ENCODE data around the gene RAB3GAP2.
A peak's percentile ranks its signal among the peaks of the same experiment; 100 is the strongest.
"Not testable (repeated sequence)": the region's sequence is repeated elsewhere in the genome, so short reads cannot be mapped to it uniquely, and the experiment has no call there.

The RAB3GAP2 gene

DNA sequence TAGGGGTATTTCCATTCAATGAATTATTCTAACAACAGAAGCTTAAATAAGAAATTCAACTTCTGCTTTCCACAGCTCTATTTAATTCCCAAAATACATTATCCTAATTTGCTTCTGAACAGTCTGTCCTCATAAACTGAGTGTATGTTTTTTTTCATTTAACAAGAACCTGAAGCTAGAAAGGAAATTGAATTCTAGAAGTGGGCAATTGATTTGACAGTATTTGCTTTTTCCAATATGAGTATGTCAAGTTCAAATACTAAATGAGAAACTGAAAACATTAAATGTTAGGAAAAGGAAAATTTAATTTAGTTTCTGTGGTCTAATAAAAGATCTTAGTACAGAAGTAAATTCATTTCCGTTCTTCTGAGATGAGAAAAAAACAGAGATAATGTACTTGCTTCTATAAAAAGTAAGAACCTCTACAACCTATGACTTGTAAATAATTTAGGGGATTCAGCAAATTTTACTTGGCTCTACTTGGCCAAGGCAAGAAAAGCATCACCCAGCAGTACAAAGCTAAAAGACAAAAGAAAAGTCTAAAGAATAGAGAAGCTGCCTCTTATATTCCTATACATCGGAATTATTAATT lies 31.1 kb downstream of the RAB3GAP2 start:
- DNase-seq (ENCODE audit: low read depth in 2 of 3, low spot score in 1 of 3), result no peak

DNA sequence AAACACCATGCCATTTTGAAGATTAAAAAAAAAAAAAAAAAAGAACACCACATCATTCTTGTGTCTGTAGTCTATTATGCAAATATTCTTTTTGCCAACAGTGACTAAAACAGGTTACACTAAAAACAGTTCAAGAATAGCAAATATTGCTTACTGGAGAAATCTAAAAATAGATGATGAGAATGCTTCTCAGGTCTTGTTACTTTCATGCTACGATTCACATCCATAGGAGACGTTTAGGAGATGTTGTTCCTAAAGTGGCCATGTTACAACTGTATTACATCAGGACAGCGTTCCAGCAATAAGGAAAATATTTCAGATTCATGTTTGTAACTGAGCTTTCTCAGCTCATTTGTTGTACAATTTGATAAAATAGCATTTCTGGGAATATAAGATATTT lies 32.3 kb downstream of the RAB3GAP2 start:
- DNase-seq (ENCODE audit: low read depth in 2 of 3, low spot score in 1 of 3), result no peak

DNA sequence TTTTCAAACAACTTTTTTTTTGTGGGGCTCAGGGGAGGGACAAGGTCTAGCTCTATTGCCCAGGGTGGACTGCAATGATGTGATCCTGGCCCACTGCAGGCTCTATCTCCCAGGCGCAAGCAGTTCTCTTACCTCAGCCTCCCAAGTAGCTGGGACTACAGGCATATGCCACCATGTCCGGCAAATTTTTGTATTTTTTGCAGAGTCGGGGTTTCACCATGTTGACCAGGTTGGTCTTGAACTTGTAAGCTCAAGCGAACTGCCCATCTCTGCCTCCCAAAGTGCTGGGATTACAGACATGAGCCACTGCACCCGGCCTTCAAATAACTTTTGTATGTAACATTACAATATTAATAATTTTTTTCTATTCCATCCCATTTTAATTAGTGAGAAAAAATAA lies 33.0 kb downstream of the RAB3GAP2 start:
- no peak for DNase-seq (ENCODE audit: low read depth in 2 of 3, low spot score in 1 of 3)

DNA sequence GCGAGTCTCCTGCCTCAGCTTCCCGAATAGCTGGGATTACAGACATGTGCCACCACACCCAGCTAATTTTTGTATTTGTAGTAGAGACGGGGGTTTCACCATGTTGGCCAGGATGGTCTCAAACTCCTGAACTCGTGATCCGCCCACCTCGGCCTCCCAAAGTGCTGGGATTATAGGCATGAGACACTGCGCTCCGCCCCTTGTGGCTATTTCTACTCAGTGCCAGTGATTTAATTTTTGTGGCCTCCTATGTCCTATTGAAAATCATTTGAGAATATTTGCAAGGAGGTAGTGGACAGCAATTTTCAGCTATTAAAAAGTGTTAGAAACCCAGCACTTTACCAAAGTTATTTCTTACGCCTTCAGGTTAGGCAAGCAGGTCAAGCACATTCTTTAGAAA lies 36.0 kb downstream of the RAB3GAP2 start:
- DNase-seq (ENCODE audit: low read depth in 2 of 3, low spot score in 1 of 3), result not testable (repeated sequence)

DNA sequence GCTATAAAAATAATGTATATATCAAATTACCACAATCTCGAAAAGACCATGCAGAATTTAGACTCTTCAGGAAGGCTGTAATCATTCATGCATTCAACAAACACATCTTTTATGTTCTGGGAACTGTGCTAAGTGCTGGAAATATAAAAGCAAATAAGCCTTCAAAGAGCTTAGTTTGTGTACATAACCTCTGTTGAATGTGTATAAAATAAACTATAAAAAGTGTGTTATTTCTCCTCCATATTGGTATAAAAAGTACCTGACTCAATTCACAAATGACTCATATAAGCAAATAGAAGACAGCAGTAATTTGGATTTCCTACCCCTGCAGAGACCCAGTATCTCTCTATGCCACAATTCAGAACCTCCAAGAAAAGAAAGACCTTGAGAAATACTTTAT lies 36.8 kb downstream of the RAB3GAP2 start:
- no peak for DNase-seq (ENCODE audit: low read depth in 2 of 3, low spot score in 1 of 3)

DNA sequence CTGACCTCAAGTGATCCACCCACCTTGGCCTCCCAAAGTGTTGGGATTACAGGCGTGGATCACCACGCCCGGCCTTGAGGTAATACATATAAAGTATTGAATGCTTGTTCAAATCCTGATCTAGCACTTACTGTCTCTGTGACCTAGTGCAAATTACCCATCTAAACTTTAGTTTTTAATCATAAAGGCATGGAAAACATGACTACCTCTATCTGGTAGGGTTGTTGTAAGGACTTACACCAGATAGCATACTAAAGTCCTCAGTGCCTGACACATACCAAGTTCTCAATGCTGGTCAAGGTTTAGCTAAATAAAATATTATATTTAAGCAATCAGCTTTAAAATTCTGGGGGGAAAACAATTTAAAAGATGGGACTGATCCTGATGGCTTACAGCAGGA lies 38.3 kb downstream of the RAB3GAP2 start:
- DNase-seq (ENCODE audit: low read depth in 2 of 3, low spot score in 1 of 3), result no peak

DNA sequence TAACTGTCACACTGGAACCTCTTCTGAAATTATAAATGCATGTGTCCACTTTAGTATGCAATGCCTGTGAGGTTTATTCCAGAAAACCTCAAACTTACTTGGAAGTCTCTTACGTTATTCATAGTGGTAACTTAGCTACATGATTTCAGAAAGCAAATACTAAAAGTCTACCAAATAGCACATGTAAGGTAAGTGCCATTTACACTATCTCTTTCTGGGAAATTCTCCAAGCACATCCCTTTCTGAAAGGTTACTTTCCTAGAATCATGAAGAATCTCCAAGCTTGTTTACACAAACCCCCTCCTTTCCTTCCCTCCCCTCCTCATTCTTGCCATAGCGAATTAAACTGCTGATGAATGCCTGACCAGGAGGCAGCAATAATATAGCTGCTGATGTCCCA lies 42.5 kb downstream of the RAB3GAP2 start:
- no peak for DNase-seq (ENCODE audit: low read depth in 2 of 3, low spot score in 1 of 3)

DNA sequence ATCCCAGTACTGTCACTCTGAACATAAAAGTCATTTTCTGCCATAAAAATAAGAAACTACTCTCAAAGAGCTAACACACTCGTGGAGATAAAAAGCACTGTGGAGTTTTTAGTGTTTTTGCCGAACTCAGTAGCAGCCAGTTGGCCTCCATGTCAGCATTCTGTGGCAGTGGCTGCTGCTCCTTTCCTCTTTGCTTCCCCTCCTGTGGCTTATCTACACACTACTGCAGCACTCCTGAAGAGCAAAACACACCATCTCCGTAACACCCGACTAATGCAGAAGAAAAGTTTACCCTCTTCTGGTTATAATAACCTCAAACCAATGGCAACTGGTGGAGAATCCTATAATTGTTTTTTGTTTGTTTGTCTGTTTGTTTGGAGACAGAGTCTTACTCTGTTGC lies 44.9 kb downstream of the RAB3GAP2 start:
- no peak for DNase-seq (ENCODE audit: low read depth in 2 of 3, low spot score in 1 of 3)

DNA sequence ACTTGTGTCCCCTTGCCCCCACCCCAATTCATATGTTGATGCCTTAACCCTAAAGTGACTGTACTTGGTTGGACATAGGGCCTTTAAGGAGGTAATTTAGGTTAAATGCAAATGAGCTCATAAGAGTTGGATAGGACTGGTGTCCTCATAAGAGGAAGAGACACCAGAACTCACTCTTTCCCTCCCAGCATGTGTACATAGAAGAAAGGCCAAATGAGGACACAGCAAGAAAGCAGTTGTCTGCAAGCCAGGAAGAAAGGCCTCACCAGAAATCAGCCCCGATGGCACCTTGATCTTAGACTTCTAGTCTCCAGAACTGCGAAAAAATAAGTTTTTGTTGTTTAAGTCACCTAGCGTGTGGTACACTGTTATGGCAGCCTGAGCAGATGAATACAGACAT lies 45.5 kb downstream of the RAB3GAP2 start:
- no peak for DNase-seq (ENCODE audit: low read depth in 2 of 3, low spot score in 1 of 3)

DNA sequence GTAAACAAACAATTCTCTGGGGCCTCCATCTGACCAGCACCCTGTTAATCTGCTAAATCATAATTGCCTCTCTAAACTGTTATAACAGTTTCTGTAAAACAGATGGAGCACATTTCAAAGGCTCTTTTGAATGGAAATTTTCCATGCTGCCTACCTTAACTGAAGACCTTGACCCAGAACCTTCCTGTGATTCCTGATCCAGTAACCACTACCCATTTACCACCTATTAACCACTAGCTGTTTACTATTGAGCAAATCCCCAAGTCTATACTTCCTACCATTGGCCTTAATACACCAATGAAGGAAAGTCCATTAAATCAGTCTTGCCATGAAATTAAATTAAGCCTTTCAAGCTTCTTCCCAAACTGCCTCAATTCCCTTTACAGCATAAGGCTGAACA lies 46.3 kb downstream of the RAB3GAP2 start:
- DNase-seq (ENCODE audit: low read depth in 2 of 3, low spot score in 1 of 3), result no peak

DNA sequence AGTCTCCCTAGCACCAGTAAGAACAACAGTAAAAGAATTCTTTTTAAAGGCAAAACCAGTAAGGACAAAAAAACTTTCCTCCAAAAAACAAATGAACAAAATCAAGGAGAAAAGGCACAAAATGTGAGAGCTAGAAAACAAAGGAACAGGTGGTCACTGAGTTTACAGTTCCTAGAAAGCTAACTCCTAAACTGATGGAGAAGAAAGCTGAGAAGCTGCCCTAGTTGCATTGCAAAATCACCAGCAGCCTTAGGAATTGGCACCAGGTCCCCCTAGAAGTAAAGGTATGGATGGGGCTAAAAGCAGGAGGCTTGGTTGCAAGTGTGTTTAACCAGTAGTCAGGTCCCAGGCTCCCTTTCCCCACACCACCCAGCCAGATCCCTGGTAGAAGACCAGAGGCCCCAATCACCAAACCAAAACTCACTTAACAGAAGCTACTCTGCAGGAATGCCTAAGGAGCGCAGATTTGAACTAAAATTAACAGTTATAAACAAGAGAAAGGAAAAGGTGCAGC lies 47.6 kb downstream of the RAB3GAP2 start:
- DNase-seq (ENCODE audit: low read depth in 2 of 3, low spot score in 1 of 3), result no peak

DNA sequence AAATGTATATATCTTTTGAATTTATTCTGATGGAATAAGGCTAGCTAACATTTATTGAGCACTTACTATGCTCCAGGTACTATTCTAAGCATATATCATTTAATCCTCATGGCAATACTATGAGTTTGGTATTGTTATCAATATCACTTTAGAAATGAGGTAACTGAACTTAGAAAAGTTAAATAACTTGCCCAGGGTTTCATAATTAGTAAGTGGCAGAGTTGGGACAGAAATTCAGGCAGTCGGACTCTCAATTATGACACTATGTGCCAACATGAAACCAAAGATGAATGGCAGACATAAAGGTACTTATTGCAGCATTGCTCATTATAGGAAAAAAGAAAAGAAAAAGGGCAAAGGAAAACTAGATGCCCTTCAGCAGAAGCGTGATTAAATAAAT lies 48.2 kb downstream of the RAB3GAP2 start:
- no peak for DNase-seq (ENCODE audit: low read depth in 2 of 3, low spot score in 1 of 3)

DNA sequence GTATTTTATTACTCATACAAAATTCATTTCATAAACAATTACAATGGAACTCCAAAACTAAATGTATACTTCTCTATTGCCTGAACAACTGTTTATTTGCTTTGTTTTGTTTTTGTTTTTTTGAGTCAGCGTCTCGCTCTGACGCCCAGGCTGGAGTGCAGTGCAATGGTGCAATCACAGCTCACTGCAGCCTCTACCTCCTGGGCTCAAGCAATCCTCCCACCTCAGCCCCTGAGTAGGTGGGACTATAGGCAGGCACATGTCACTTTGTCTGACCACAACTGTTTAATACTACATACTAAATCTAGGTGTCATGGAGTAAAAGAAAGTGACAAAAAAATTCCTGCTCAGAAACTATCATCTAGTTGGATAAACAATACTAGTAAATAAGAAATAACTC lies 49.3 kb downstream of the RAB3GAP2 start:
- no peak for DNase-seq (ENCODE audit: low read depth in 2 of 3, low spot score in 1 of 3)

DNA sequence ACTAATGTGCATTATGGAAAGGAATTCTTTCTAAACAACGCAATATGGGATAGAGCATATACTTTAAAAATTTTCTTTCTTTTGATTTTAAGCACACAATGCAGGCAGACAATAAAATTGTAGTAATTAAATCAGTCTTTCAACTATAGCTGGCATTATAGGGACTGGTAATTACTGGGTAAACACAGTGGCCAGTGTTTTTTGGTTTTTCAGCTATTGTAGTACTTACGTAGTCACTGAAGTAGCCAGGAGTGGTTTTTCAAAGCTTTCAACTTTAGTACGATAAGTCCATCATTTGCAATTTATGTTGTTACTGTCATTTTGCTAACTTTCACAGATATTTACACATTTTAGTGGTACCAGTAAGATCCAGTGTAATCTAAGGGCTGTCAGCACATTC lies 50.6 kb downstream of the RAB3GAP2 start:
- DNase-seq (ENCODE audit: low read depth in 2 of 3, low spot score in 1 of 3), result no peak

DNA sequence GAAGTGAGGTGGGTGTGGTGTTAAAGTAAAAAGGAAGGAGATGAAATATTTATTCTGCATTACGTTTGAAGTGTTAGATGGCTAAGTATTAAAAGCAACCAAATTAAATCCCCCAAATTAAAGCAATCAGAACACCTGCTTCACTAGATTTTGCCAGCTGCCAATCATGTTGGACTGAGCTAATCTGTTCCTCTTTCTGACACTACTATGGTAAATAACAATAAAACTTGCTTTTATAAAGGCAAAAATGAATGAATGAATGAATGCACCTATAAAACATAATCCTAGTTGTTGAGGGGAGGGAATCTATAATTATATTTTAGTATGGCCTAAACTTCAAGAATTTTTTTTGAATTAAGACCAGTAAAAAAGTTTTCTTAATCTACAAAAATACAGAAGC lies 51.0 kb downstream of the RAB3GAP2 start:
- DNase-seq (ENCODE audit: low read depth in 2 of 3, low spot score in 1 of 3), result no peak

DNA sequence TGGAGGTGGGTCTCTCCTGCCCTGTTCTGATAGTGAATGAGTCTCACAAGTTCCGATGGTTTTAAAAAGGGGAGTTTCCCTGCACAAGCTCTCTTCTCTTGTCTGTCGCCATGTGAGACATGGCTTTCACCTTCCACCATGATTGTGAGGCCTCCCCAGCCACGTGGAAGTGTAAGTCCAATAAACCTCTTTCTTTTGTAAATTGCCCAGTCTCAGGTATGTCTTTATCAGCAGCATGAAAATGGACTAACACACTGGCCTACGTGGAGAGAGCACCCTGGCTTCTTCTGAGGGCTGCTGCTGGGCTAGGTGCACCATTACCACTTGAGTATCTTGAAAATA lies 51.6 kb downstream of the RAB3GAP2 start:
- DNase-seq (ENCODE audit: low read depth in 2 of 3, low spot score in 1 of 3), result not testable (repeated sequence)

DNA sequence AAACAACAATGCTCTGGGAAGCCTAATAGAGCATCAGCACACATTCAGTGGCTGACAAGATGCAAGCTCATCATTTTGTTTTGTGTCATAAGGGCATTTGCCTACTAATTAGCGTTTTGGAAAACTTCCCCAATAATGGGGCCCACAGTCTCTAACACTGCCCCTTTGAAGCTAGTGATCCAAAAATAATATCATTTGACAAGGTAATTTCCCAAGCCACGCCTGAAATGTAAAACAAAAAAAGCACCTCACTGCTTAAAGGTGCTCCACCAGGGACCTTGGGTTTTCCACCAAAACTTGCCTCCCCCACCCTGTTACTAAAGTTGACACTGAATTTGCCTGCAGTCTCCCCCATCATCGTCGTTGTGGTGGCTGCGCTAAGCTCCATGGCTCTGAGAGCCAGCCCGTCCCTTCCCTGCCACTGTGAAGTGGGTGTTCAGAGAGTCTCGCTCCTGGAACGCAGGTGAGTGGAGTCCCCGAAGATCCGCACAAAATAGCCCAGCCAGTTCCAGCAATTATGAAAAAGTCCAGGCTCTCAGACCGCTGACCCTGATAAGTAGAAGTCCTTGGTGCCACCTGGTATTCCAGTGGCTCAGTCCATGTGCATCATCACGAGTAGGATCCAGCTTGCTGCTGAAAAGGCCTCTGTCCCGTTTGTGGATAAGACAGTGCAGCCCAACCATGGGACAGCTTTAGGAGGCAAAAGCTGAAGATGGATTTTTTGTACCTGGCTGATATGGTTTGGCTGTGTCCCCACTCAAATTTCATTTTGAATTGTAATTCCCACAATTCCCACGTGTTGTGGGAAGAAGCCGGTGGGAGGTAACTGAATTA lies 52.2 kb downstream of the RAB3GAP2 start:
- DNase-seq (ENCODE audit: low read depth in 2 of 3, low spot score in 1 of 3), result no peak

DNA sequence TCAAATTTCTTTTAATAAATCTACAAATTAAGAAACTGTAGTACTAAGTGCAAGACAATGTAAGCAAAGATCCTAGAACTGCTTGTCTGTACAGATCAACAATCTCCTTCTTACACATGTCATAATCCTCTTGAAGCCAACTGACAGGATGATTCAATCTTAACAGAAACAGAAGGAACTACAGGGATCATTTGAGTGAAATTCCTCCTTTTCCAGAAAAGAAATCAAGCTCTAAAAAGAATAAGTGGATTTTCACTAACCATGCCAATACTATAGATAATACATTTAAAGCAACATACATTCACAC lies 53.2 kb downstream of the RAB3GAP2 start:
- DNase-seq (ENCODE audit: low read depth in 2 of 3, low spot score in 1 of 3), result no peak

DNA sequence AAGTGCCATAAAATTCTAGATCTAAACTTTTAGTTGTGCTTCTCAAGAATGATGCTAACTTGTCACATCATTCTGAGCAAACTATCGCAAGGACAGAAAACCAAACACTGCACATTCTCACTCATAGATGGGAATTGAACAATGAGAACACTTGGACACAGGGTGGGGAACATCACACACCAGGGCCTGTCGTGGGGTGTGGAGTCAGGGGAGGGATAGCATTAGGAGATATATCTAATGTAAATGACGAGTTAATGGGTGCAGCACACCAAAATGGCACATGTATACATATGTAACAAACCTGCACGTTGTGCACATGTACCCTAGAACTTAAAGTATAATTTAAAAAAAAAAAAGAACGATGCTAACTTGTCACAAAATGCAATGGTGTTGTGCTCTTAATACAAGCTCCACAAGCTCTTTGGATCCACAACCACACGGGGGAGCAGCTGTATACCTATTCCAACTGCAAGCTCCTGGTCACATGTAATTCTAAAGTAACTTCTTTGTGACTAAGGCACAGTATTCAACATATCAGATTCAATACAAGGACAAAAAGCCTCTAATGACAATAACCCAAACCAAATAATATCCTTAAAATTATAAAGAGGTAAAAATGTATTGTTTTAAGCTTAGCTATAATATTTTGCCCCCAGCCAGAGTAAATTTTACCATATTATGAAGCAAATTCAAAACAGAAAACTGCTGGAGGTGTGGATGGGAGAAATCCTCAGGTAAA lies 53.7 kb downstream of the RAB3GAP2 start:
- DNase-seq (ENCODE audit: low read depth in 2 of 3, low spot score in 1 of 3), result peak in 2 of 3 donors; percentile 17 to 35

DNA sequence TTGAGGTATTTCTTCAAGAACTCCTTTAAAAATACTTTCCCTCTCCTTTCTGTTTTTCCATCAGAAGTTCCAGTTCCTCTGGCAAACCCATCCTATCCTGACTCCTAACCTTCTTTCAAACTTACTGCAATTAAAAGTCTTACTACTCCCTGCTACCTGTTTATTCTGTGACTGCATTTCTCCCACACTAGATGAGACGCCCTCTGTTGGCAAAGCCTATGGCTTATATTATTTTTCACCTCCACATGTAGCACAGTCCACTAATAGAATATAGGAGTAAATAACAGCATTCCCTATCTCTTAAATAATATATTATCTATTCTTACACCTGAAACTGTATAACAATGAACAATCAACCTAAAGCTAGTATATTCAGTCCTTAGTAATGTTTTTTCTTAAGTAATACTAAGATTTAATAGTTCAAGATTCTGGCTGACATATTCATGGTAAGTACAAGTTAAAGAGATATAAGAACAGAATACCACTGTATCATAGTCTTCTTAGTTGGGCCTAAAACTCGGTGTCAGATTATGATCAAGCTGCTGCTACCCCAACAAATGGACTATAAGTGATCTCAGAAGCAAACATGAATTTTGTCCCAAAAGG lies 54.8 kb downstream of the RAB3GAP2 start:
- no peak for DNase-seq (ENCODE audit: low read depth in 2 of 3, low spot score in 1 of 3)

DNA sequence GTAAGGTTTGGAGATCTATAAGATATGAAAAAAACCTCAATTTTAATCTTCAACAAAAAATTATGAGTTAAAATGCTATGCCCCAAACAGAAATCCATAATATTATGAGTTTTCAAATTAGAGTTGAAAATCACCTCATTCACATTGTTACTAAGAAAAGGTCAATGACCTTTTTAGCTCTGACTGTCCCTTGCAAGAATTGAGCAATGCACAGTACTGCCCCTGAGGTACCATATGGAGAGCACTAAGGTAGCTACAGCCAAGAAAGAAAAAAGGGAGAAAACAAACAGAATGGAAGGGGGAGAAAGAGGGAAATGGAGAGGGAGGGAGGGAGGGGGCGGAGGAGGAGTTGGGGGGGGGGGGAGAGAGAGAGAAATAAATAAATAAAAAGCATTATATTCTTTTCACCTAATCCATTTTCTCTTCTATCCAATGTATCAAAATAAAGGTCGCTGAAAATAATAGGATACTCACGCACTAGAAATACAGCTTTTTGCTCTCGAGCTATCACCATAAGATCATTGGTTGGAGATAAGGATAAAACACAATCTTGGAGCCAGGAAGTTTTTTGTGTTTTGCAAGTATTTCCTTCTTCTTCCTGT lies 58.8 kb downstream of the RAB3GAP2 start:
- no peak for DNase-seq (ENCODE audit: low read depth in 2 of 3, low spot score in 1 of 3)

DNA sequence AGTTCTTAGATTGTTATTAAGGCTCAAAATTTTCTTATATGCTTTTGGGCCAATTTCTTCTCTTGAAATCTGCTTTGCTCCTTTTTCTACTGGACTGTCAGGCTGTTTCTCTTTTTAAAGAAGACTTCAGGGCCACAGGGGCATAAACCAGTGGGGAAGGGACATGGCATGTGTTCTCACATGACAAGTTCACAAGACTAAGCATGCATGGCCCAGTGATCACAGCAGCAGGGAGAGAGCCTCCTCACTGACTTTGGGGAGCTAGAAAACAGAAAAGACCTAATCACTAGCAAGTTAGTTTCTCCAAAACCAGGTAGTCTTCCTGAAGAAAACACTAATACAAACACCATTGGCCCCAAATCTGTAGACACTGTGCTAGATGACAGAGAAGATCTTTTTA lies 64.8 kb downstream of the RAB3GAP2 start:
- no peak for DNase-seq (ENCODE audit: low read depth in 2 of 3, low spot score in 1 of 3)
